Esophagus muscularis mucosa (tissue), 3 donors: ENCODE data around the gene ZNF316.

Experiments used
- CTCF ChIP-seq, 3 experiments: fragments of 200-600 bp in 2 of 3; fragments of 450-650 bp in 1 of 3; sonication (generic) in 2 of 3; IDR thresholded peaks; one replicate each; pipeline ENCODE4 v1.5.1; 2017 to 2019; ENCODE audit warnings: antibody characterized with exemption in 3 of 3, mild to moderate bottlenecking in 2 of 3, moderate library complexity in 1 of 3
- POLR2AphosphoS5 ChIP-seq, 2 donors: sonication (generic); formaldehyde crosslinking; IDR thresholded peaks; one replicate each; pipeline ENCODE4 v1.6.1; 2017; ENCODE audit warnings: antibody characterized with exemption in 2 of 2

GRCh38 chr7:6600093-6600492 lies 37.0 kb upstream of the ZNF316 start:
- TF ChIP-seq POLR2AphosphoS5 (IDR thresholded peaks at IDR 0.05) (no peak), CTCF (IDR thresholded peaks at IDR 0.05) (no peak)
